Thyroid gland (tissue), 4 donors: ENCODE results near the gene GDF11. TPM values are rescaled to one million over a fixed set of nuclear protein-coding genes. Genes with fewer than 3 reads are reported as not detected.
"Not testable (repeated sequence)": the region's sequence is repeated elsewhere in the genome, so short reads cannot be mapped to it uniquely, and the experiment has no call there.

Experiments used
- DNase-seq, 2 donors: peaks; one replicate each; pipeline ENCODE4 v3.0.0-alpha.2; 2019
- H3K27ac ChIP-seq, 3 donors: fragments of 200-600 bp; sonication (generic); 1 replicate in 2 of 3; 2 replicates in 1 of 3; pipeline ENCODE4 v1.5.1; 2016 to 2019; ENCODE audit warnings: mild to moderate bottlenecking in 1 of 3, moderate library complexity in 1 of 3
- H3K27me3 ChIP-seq: fragments of 200-600 bp; sonication (generic); one replicate; pipeline ENCODE4 v1.5.1; 2019
- H3K36me3 ChIP-seq, 2 donors: fragments of 200-600 bp; sonication (generic); one replicate each; pipeline ENCODE4 v1.5.1; 2016 to 2019
- H3K4me1 ChIP-seq, 2 donors: fragments of 200-600 bp; sonication (generic); one replicate each; pipeline ENCODE4 v1.5.1; 2017 to 2019
- H3K4me3 ChIP-seq, 3 donors: fragments of 200-600 bp; sonication (generic); replicated peaks in 1 of 3; 1 replicate in 2 of 3; 2 replicates in 1 of 3; pipeline ENCODE4 v1.5.1; 2016; ENCODE audit warnings: mild to moderate bottlenecking in 1 of 3
- H3K9me3 ChIP-seq: fragments of 200-600 bp; sonication (generic); one replicate; pipeline ENCODE4 v1.5.1; 2017
- POLR2A ChIP-seq, 2 donors: fragments of 450-650 bp; IDR thresholded peaks; one replicate each; pipeline ENCODE4 v1.6.1; 2017; ENCODE audit warnings: antibody characterized with exemption in 2 of 2, mild to moderate bottlenecking in 2 of 2, moderate library complexity in 1 of 2
- WGBS, 2 donors: methylation state at CpG; one replicate each; pipeline ENCODE4 v1.1.5; 2017; 5-methylcytosine and 5-hydroxymethylcytosine counted together
- intact Hi-C: fragments of 100-400 bp; cut with DNase I; formaldehyde crosslinking; loops from one replicate; pipeline ENCODE4 v1.15.1; 2023
- total RNA-seq, 4 donors: library from RNA; depleted of rRNA; stranded (reverse); fragments of >200 nt; gene quantifications; one replicate each; pipeline ENCODE4 v1.2.3, GENCODE V29; 2016
- TF ChIP-seq, protein P1 (sequence below), 6 experiments: fragments of 200-600 bp in 3 of 6; fragments of 450-650 bp in 3 of 6; sonication (generic) in 3 of 6; IDR thresholded peaks; one replicate each; pipeline ENCODE4 v1.5.1; 2016 to 2019; ENCODE audit warnings: antibody characterized with exemption in 6 of 6, mild to moderate bottlenecking in 2 of 6, inconsistent platforms in 1 of 6, moderate library complexity in 1 of 6

Gene GDF11
- total RNA-seq, 4 donors from 2014 or later = 4.8 to 7.5 (median 6.7) TPM

DNA sequence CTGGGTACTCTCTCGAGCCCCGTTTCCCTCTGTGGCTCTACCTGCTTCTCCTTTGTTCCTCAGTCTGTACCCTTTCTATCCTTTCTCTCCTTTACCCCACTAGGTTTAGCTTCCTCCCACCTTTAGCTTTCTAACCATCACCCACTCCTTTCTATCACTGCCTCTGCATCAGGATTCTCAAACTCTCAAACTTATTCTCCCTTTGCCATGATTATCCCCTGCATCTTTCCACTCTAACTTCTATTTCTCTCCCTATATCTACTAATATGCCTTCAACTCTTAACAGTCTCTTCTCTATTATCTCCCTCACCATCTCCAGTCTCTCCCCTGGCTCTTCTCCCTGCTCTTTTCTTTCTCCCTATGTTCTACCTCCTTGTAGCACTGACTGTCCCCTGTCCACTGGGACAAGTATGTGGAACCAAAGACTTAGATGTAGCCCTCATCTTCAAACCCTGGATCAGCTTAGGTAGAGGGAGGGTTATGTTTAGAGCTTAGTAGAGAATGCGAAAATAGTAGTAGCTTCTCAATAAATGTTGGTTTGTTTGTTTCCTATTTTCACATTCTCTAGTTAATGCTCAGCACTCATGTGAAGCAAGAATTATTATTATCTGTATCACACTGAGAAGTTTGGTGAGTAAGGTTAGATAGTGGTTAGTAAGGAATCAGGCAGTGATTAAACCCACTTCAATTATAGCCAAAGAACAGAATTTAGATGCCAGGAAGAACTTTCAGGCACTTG lies 3.4 kb downstream of the GDF11 start:
- H3K36me3 ChIP-seq = no peaks in the 10 kb centered on the region
- no peaks in the 10 kb centered on the region for H3K9me3 ChIP-seq
- peak overlapping the region in 2 of 3 donors; percentile 33 to 49 for H3K27ac ChIP-seq
- TF ChIP-seq POLR2A (IDR thresholded peaks at IDR 0.05) = no peak
- TF ChIP-seq, protein P1, sequence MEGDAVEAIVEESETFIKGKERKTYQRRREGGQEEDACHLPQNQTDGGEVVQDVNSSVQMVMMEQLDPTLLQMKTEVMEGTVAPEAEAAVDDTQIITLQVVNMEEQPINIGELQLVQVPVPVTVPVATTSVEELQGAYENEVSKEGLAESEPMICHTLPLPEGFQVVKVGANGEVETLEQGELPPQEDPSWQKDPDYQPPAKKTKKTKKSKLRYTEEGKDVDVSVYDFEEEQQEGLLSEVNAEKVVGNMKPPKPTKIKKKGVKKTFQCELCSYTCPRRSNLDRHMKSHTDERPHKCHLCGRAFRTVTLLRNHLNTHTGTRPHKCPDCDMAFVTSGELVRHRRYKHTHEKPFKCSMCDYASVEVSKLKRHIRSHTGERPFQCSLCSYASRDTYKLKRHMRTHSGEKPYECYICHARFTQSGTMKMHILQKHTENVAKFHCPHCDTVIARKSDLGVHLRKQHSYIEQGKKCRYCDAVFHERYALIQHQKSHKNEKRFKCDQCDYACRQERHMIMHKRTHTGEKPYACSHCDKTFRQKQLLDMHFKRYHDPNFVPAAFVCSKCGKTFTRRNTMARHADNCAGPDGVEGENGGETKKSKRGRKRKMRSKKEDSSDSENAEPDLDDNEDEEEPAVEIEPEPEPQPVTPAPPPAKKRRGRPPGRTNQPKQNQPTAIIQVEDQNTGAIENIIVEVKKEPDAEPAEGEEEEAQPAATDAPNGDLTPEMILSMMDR (IDR thresholded peaks at IDR 0.05) = no peak
- no peaks in the 10 kb centered on the region for H3K27me3 ChIP-seq
- H3K4me1 ChIP-seq = peaks cover 25 to 34% of the 10 kb centered on the region in 2 donors
- WGBS, 2 donors = 42 to 51% methylated on average over 3 of the region's 3 CpGs
- no peak for DNase-seq
- intact Hi-C loops = no loop called here
- H3K4me3 ChIP-seq = no peak overlapping the region

DNA sequence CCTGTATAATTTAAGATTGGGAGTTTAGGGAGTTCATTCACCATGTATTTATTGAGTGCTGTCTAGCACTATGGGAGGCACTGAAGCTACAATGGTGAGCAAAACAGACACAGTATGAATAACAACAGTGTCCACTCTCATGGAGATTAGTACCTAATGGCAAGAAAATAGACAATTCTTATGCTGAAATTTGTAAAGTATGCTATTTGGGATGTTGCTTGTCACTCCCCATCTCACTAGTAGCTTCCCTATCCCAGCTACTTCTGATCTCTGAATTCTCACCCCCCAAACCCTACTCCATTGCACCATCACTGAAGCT lies 4.0 kb downstream of the GDF11 start:
- Histone ChIP-seq H3K4me1 (peaks cover 25 to 34% of the 10 kb centered on the region in 2 donors), H3K4me3 (no peak overlapping the region), H3K9me3 (no peaks in the 10 kb centered on the region), H3K27ac (no peak overlapping the region), H3K36me3 (peaks cover 0 to 2% of the 10 kb centered on the region in 2 donors), H3K27me3 (no peaks in the 10 kb centered on the region)
- intact Hi-C loops = no loop called here
- TF ChIP-seq POLR2A (IDR thresholded peaks at IDR 0.05) = no peak
- TF ChIP-seq, protein P1 (IDR thresholded peaks at IDR 0.05) = no peak
- DNase-seq = no peak

DNA sequence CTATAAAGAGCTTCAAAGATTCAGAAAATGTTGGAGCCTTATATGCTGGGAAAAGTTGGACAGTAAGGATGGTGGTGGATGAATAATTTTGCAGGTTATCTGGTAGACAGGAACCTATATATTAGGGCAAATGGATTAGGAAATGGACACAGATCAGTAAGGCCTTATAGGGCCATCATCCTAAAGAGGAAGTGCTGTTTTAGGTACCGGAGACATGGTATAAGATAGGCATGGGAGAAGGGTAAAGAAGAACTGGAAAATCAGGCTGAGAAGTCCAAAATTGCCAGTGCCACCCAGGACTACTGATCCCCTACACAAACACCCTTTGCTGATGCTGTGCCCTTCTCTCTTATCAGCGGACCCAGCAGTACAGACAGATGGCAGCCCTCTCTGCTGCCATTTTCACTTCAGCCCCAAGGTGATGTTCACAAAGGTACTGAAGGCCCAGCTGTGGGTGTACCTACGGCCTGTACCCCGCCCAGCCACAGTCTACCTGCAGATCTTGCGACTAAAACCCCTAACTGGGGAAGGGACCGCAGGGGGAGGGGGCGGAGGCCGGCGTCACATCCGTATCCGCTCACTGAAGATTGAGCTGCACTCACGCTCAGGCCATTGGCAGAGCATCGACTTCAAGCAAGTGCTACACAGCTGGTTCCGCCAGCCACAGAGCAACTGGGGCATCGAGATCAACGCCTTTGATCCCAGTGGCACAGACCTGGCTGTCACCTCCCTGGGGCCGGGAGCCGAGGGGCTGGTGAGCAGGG lies 5.5 kb downstream of the GDF11 start:
- peaks cover 22 to 26% of the 10 kb centered on the region in 2 donors for H3K4me1 ChIP-seq
- WGBS, 2 donors = 93 to 95% methylated on average over 13 to 18 of the region's 18 CpGs
- peaks cover 0 to 14% of the 10 kb centered on the region in 2 donors for H3K36me3 ChIP-seq
- DNase-seq = no peak
- TF ChIP-seq POLR2A (IDR thresholded peaks at IDR 0.05) = no peak
- TF ChIP-seq, protein P1 (IDR thresholded peaks at IDR 0.05) = no peak
- H3K27ac ChIP-seq = no peak overlapping the region
- H3K9me3 ChIP-seq = no peaks in the 10 kb centered on the region
- no peak overlapping the region for H3K4me3 ChIP-seq
- intact Hi-C loops = no loop called here
- H3K27me3 ChIP-seq = no peaks in the 10 kb centered on the region

DNA sequence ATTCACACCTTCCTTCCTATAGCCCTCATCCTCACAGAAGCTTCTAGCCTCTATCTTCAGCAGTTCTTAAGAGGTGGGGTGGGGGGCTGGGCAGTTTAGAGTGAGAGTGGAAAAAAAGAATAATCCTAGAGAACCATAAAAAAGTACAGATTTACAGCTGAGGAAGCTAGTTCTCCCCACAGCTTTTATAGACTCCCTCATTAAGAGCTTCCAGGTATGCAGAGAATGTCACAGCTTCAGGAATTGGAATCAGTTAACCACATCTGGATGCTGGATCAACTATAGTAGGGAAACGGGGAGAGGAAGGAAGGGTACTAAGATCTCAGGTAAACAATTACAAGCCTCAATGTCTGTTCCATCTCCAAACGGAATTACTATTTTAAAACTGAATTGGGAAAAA lies 12.3 kb downstream of the GDF11 start:
- WGBS, 2 donors = 53 to 78% methylated on average over 2 of the region's 2 CpGs
- H3K27ac ChIP-seq = no peak overlapping the region
- H3K4me1 ChIP-seq = no peaks in the 10 kb centered on the region
- H3K27me3 ChIP-seq = no peaks in the 10 kb centered on the region
- no peak for DNase-seq
- TF ChIP-seq, protein P1 (IDR thresholded peaks at IDR 0.05) = no peak
- no peak for TF ChIP-seq POLR2A (IDR thresholded peaks at IDR 0.05)
- H3K9me3 ChIP-seq = no peaks in the 10 kb centered on the region
- H3K4me3 ChIP-seq = no peak overlapping the region
- intact Hi-C loops = no loop called here
- peaks cover 42 to 49% of the 10 kb centered on the region in 2 donors for H3K36me3 ChIP-seq

DNA sequence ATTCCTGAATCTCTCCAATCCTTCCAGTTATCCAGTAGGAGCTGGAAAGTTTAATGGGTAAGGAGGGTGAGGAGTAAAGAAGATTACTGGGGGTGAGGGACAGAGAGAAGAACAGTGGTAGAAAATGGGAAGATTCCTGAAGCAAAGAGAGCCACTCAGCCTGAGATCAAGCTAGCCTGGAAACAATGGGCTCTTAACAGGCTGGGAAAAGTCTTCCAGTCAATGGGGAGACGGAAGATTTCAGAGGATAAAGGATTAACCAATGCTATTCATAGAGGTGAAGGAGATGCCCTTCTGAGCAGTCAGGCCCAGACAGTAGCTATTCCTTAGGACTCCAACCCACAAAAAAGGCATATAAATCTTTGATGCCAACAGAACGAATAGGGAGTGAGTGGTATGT lies 14.8 kb downstream of the GDF11 start:
- Histone ChIP-seq H3K27me3 (no peaks in the 10 kb centered on the region), H3K9me3 (no peaks in the 10 kb centered on the region), H3K27ac (no peak overlapping the region), H3K4me3 (no peak overlapping the region), H3K36me3 (peaks cover 40 to 42% of the 10 kb centered on the region in 2 donors), H3K4me1 (peaks cover 0 to 3% of the 10 kb centered on the region in 2 donors)
- intact Hi-C loops = no loop called here
- no peak for TF ChIP-seq POLR2A (IDR thresholded peaks at IDR 0.05)
- TF ChIP-seq, protein P1 (IDR thresholded peaks at IDR 0.05) = no peak
- no peak for DNase-seq
- 75 to 92% methylated on average over 2 of the region's 2 CpGs for WGBS, 2 donors

DNA sequence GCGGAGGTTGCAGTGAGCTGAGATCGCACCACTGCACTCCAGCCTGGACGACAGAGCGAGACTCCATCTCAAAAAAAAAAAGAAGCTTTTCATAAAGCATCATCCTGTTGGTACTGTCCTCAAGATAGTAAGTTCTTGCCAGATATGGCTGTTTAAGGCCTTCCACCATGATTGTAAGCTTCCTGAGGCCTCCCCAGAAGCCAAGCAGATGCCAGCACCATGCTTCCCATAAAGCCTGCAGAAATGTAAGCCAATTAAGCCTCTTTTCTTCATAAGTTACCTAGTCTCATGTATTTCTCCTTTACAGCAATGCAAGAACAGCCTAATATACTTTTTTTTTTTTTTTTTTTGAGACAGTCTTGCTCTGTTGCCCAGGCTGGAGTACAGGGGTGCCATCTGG lies 15.7 kb downstream of the GDF11 start:
- DNase-seq, H3K4me1 ChIP-seq, intact Hi-C loops, H3K4me3 ChIP-seq, H3K27me3 ChIP-seq, H3K27ac ChIP-seq, H3K9me3 ChIP-seq: not testable (repeated sequence)
- 94 to 100% methylated on average over 4 of the region's 4 CpGs for WGBS, 2 donors
- peaks cover 35 to 42% of the 10 kb centered on the region in 2 donors for H3K36me3 ChIP-seq
